EH (cell line): ENCODE data around the gene RAB3GAP1.
"Not testable (repeated sequence)": the region's sequence is repeated elsewhere in the genome, so short reads cannot be mapped to it uniquely, and the experiment has no call there.

Experiments used
- DNase-seq: peaks from one replicate; pipeline ENCODE4 v3.0.0-alpha.2; 2015; ENCODE audit warnings: low read depth

The RAB3GAP1 gene

GRCh38 chr2:135052042-135052876 is at the start of gene RAB3GAP1:
RAB3GAP1 (plus strand) TSS chr2:135052292; CDS start chr2:135052308, 16 bp downstream.
- peak; percentile 88 for DNase-seq

- no peak for DNase-seq
Measured at GRCh38 chr2:135002836-135003235, 49.3 kb upstream of the RAB3GAP1 start.

- peak; percentile 72 for DNase-seq
Measured at GRCh38 chr2:135004005-135004746, 47.9 kb upstream of the RAB3GAP1 start.

GRCh38 chr2:135005753-135006152 is 46.3 kb upstream of the RAB3GAP1 start:
- no peak for DNase-seq

- DNase-seq = no peak
Measured at GRCh38 chr2:135009339-135009738, 42.8 kb upstream of the RAB3GAP1 start.

- no peak for DNase-seq
Measured at GRCh38 chr2:135010200-135010942, 41.7 kb upstream of the RAB3GAP1 start.

- DNase-seq = no peak
Measured at GRCh38 chr2:135011633-135012032, 40.5 kb upstream of the RAB3GAP1 start.

GRCh38 chr2:135021618-135022017 is 30.5 kb upstream of the RAB3GAP1 start:
- no peak for DNase-seq

- no peak for DNase-seq
Measured at GRCh38 chr2:135022952-135023880, 28.9 kb upstream of the RAB3GAP1 start.

GRCh38 chr2:135023886-135024485 is 28.1 kb upstream of the RAB3GAP1 start:
- no peak for DNase-seq

GRCh38 chr2:135029481-135030134 is 22.5 kb upstream of the RAB3GAP1 start:
- no peak for DNase-seq

GRCh38 chr2:135030826-135031225 is 21.3 kb upstream of the RAB3GAP1 start:
- peak; percentile 63 for DNase-seq

- DNase-seq = not testable (repeated sequence)
Measured at GRCh38 chr2:135033216-135033615, 18.9 kb upstream of the RAB3GAP1 start.

GRCh38 chr2:135037831-135038230 is 14.3 kb upstream of the RAB3GAP1 start:
- peak; percentile 60 for DNase-seq

GRCh38 chr2:135043345-135043744 is 8.7 kb upstream of the RAB3GAP1 start:
- DNase-seq = no peak

GRCh38 chr2:135047300-135047699 is 4.8 kb upstream of the RAB3GAP1 start, which contains the start of gene MAP3K19:
MAP3K19 (minus strand) TSS chr2:135047447; CDS start chr2:135024647, 22,800 bp downstream.
- no peak for DNase-seq

GRCh38 chr2:135048122-135048521 is 4.0 kb upstream of the RAB3GAP1 start:
- no peak for DNase-seq

- no peak for DNase-seq
Measured at GRCh38 chr2:135050132-135050531, 2.0 kb upstream of the RAB3GAP1 start.

- DNase-seq = no peak
Measured at GRCh38 chr2:135050684-135051083, 1.4 kb upstream of the RAB3GAP1 start.

- peak; percentile 37 for DNase-seq
Measured at GRCh38 chr2:135052997-135053474, 944 bp downstream of the RAB3GAP1 start.
